ENCODE data around the gene SPO11. TPM values are rescaled to one million over a fixed set of nuclear protein-coding genes. Genes with fewer than 3 reads are reported as not detected.

Gene SPO11
- total and polyA plus RNA-seq, 2 of the 4 experiments (the other 2 are of a cell fraction), result not detected

DNA sequence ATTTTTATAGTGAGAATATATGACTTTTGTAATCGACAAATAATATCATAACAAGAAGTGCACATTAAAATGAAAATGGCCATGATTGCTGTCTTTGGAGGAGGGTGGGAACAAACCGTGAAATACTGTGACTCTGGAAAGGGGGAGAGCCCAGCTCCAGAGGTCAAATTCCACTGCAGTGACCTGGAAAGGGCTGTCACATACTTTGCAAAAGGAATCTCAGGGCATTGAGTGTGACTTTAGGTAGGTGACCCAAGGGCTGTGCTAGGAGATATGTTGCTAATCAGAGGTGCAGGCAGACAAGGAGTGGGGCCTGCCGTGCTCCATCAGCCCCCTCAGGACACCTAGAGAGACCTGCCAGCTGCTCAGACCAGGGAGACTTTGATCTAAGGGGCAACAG is 35.1 kb upstream of the SPO11 start:
- no TSS peak for BruUV-seq (replicated peaks)
- Histone ChIP-seq H3K14ac (replicated peaks; ENCODE audit: low read depth, low read length) (no peak overlapping the region), H4K91ac (ENCODE audit: insufficient read depth, low read depth, low read length) (no peak overlapping the region), H2BK20ac (ENCODE audit: low read depth, low read length) (no peak overlapping the region), H3K56ac (ENCODE audit: extremely low read depth, insufficient read depth, low read length) (no peak overlapping the region), H3K4me3 (ENCODE audit: insufficient read depth, low read depth, low read length) (no peak overlapping the region), H4K20me1 (ENCODE audit: insufficient read depth, low read length) (no peaks in the 10 kb centered on the region), H3K4ac (ENCODE audit: low read depth, low read length) (no peak overlapping the region), H2AK5ac (ENCODE audit: low read depth, low read length) (no peak overlapping the region), H3K9me1 (ENCODE audit: insufficient read depth, low read length) (no peaks in the 10 kb centered on the region), H3K27ac (ENCODE audit: insufficient read depth, low read length) (no peak overlapping the region), H2BK15ac (ENCODE audit: low read depth, low read length) (no peak overlapping the region), H3K79me1 (ENCODE audit: low read depth in 1 of 2, low read length in 2 of 2) (no peaks in the 10 kb centered on the region), H2BK120ac (ENCODE audit: low read depth, low read length) (no peak overlapping the region), H3K36me3 (ENCODE audit: control insufficient read depth, insufficient read depth, low read length) (no peaks in the 10 kb centered on the region), H2AK9ac (replicated peaks; ENCODE audit: low read depth, low read length, poor library complexity) (no peak overlapping the region), H2AFZ (replicated peaks; ENCODE audit: low read length, poor library complexity) (no peak overlapping the region), H4K5ac (ENCODE audit: low read depth, low read length) (no peak overlapping the region), H4K8ac (ENCODE audit: low read depth in 2 of 2, low read length in 2 of 2) (no peak overlapping the region), H3K23ac (ENCODE audit: low read depth, low read length) (no peak overlapping the region), H3K9me3 (ENCODE audit: control insufficient read depth, insufficient read depth, low read length) (no peaks in the 10 kb centered on the region), H3K27me3 (ENCODE audit: control insufficient read depth, insufficient read depth, low read length) (peaks cover 7% of the 10 kb centered on the region), H3K4me1 (ENCODE audit: control insufficient read depth, insufficient read depth, low read length) (no peaks in the 10 kb centered on the region), H3K9ac (ENCODE audit: low read depth, low read length) (no peak overlapping the region), H3K4me2 (ENCODE audit: low read depth, low read length) (no peak overlapping the region), H3K18ac (ENCODE audit: low read depth, low read length) (no peak overlapping the region), H2BK5ac (ENCODE audit: low read depth, low read length, poor library complexity, severe bottlenecking) (no peak overlapping the region)
- DNase-seq (no peak), ATAC-seq (ENCODE audit: low read depth) (no peak)
- intact Hi-C loops (cut with micrococcal nuclease) (no loop called here), in situ Hi-C loops (cut with MboI; ENCODE audit: low sequenced_read_pairs) (no loop called here), dilution Hi-C loops (cut with HindIII; ENCODE audit: low sequenced_read_pairs, unreplicated experiment) (no loop called here)
- 43% methylated on average over 1 of the region's 3 CpGs; no CpG with 5 or more reads in 1 of the 2 experiments for WGBS, 2 experiments (ENCODE audit: extremely low coverage in 2 of 2, insufficient read length in 1 of 2)
- CTCF ChIA-PET, result no interaction called here
- TF ChIP-seq, protein P1, sequence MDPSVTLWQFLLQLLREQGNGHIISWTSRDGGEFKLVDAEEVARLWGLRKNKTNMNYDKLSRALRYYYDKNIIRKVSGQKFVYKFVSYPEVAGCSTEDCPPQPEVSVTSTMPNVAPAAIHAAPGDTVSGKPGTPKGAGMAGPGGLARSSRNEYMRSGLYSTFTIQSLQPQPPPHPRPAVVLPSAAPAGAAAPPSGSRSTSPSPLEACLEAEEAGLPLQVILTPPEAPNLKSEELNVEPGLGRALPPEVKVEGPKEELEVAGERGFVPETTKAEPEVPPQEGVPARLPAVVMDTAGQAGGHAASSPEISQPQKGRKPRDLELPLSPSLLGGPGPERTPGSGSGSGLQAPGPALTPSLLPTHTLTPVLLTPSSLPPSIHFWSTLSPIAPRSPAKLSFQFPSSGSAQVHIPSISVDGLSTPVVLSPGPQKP (IDR thresholded peaks at IDR 0.05; ENCODE audit: borderline replicate concordance, low read depth, low read length), result no peak
- TF ChIP-seq MXI1 (IDR thresholded peaks at IDR 0.05; ENCODE audit: borderline replicate concordance, low read depth, low read length), result no peak
- no peak for TF ChIP-seq NFE2L2 (IDR thresholded peaks at IDR 0.05; ENCODE audit: low read depth, low read length)
- TF ChIP-seq RCOR1 (IDR thresholded peaks at IDR 0.05; ENCODE audit: insufficient replicate concordance, low read length), result no peak
- no peak for TF ChIP-seq BHLHE40 (IDR thresholded peaks at IDR 0.05; ENCODE audit: low read depth, low read length)
- TF ChIP-seq FOS (IDR thresholded peaks at IDR 0.05; ENCODE audit: low read depth, low read length), result no peak
- no peak for TF ChIP-seq POLR2A (IDR thresholded peaks at IDR 0.05; ENCODE audit: low read depth, low read length)
- no peak for TF ChIP-seq CHD1 (IDR thresholded peaks at IDR 0.05; ENCODE audit: low read depth, low read length)
- no peak for TF ChIP-seq SMC3 (IDR thresholded peaks at IDR 0.05; ENCODE audit: low read depth, low read length)
- TF ChIP-seq, protein P2, sequence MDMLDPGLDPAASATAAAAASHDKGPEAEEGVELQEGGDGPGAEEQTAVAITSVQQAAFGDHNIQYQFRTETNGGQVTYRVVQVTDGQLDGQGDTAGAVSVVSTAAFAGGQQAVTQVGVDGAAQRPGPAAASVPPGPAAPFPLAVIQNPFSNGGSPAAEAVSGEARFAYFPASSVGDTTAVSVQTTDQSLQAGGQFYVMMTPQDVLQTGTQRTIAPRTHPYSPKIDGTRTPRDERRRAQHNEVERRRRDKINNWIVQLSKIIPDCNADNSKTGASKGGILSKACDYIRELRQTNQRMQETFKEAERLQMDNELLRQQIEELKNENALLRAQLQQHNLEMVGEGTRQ (IDR thresholded peaks at IDR 0.05; ENCODE audit: low read depth, low read length), result no peak
- TF ChIP-seq MAFK (IDR thresholded peaks at IDR 0.05; ENCODE audit: low read depth, low read length), result no peak
- no peak for TF ChIP-seq CEBPB (IDR thresholded peaks at IDR 0.05; ENCODE audit: low read depth, low read length)
- POLR2A ChIA-PET (ENCODE audit: unreplicated experiment), result no interaction called here

Measured in IMR-90 (cell line).